ENCODE data around the gene HIPK2.

Gene HIPK2

DNA sequence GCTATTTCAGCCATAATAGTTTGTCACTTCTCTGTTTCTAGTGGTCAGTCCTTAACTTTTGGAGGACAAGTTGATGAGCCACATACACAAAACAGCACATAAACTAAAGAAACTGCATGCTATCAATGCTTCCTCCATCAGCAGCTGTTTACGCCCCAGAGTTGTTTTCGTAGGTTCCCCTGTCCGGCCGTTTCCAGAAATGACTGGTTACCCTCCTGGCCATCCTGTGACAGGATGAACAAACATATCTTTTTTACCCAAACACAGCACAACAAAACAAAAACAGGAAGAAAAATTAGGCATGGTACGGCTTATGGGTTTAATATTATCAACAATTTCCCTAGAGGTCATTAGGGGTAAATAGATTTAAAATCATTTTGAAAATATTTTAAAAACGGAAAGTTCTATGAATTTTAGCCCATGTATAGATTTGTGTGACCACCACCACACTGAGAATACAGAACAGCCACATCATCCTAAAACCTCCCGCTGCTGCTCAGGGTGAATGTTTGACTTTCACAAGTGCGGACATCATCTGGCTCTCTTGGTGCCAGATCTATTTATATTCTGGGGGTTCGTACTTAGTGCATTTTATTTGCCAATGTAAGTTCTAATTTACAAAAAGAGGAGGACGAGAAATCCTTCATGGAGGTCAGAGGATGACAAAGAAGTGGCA is 74.8 kb downstream of the HIPK2 start:
- no peak for DNase-seq (ENCODE audit: low read depth, low spot score)
- no peak overlapping the region for H3K4me3 ChIP-seq (ENCODE audit: low read length)

DNA sequence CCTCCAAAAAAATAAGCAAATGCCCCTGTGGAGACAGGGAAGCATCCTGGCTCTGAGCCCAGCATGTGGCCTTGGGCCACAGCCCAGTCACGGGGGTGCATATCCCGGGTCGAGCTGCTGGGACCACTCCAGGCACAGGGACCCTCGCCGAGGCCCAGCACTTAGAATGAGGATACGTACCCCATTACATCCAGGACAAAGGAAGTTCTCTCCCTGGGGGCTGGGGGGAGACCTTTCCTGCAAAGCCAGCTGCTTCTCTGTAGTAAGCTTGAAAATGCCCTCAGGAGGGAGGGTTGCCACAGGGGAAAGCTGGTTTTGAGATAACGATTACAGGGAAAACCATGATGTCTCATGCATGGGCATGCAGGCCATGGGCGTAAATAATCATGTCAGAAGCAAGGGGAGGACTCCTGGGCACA is 75.5 kb downstream of the HIPK2 start:
- no peak for DNase-seq (ENCODE audit: low read depth, low spot score)
- H3K4me3 ChIP-seq (ENCODE audit: low read length) = no peak overlapping the region

DNA sequence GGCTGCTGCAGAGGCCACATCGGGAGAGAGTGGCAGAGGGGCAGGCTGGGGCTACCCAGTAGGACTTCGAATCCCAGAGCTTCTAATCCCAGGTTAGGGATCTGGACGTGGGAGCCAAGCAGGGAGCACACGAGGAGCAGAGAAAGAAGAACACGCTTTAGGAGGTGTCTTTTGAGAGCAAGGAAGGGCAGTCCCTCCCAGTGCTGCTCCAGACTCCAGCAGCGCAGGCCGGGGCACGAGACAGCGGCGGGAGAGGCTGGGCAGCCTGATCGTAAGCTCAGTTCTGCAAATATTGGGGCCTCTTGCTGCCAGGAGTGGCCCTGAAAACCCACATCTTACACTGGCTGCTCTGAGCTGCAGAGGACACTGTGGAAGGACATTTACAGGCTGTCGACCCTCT is 75.9 kb downstream of the HIPK2 start:
- no peak overlapping the region for H3K4me3 ChIP-seq (ENCODE audit: low read length)
- no peak for DNase-seq (ENCODE audit: low read depth, low spot score)

DNA sequence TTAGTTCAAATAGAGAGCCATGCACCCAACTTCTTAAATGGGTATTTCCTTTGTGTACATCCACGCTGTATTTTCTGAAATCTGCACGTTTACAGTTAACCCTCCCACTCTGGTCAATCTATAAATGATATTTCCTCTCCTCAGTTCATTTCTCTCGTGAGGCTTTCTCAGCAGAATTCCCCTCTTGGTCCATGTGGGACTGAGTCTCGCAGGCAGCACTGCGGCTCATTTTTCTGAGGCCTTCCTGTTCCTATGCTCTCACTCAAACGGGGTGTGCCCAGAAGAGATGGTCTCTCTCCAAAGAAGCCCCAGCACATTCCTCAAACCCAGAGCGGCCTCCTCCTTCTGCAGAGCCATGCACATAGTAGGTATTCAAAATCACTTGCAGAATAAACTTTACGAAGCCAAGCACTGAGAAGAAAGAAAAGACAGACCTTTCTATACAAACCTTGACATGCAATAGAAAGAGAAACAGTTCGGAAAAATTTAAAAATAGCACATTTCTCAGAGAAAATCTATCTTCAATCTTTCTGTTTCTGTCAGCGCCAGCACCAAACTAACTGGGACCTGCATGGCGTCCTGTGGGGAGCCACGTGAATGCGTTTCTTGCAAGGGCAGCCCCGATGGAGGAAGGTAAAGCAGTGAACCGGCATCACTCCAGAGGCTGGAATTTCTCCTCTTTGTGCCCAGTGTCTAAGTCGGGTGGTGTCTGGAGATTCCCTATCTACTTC is 77.1 kb downstream of the HIPK2 start:
- DNase-seq (ENCODE audit: low read depth, low spot score) = no peak
- no peak overlapping the region for H3K4me3 ChIP-seq (ENCODE audit: low read length)

DNA sequence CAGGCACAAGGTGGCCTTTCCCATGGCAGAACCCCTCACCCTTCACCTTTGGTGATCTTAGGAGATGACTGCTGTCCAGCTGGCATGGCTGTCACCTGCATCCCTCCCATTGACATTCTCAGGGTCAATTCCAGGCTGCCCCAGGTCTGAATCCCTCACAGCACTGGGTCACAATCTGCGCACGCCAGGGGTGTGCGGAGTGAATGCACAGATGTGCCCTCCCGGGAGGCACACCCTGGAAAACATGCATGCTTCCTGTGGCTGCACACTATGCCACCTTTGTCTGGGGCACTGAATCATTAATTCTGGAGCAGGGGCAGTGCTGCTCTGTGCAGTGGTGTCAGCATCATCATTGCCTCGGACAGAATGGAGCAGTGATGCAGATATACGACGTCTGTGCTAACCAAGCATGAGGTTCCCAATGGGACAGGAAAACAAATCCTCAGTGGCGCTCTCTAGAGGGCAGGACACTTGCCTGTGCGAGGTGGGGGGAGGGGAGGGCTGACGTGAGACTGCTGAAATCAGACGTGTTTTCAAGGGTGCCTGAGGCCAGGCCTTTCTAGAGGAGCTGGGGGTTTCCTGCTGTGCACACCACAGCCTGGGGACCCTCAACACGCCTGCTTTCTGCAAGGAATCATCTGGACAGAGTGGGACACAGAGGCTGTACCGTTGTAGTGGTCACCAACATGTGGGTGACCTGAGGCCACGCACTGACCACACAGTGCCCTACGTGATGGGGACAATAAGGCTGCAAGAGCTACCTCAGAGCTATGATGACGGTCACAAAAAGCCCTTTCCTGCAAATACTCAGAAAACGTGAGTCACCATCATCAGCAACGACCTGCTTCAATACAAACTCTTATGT is 77.9 kb downstream of the HIPK2 start:
- H3K4me3 ChIP-seq (ENCODE audit: low read length) = no peak overlapping the region
- DNase-seq (ENCODE audit: low read depth, low spot score) = no peak

DNA sequence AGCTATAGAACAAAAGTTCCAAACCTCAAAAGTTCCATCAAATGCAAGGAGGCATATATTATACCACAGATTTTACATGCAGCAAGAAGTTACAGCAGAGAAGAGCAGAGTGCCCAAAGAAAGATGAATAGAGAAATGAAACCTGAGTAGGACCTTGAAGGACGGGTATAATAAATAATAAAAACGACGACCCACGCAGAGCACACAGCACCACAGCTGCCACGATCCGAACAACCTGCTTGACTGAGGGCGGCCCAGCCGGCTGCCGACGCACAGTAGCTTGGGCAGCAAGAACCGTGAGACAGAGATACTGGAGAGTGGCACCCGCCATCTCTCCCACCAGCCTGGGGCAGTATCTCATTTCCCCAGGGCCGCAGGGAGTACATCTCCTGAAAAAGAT is 79.0 kb downstream of the HIPK2 start:
- H3K4me3 ChIP-seq (ENCODE audit: low read length) = no peak overlapping the region
- no peak for DNase-seq (ENCODE audit: low read depth, low spot score)

DNA sequence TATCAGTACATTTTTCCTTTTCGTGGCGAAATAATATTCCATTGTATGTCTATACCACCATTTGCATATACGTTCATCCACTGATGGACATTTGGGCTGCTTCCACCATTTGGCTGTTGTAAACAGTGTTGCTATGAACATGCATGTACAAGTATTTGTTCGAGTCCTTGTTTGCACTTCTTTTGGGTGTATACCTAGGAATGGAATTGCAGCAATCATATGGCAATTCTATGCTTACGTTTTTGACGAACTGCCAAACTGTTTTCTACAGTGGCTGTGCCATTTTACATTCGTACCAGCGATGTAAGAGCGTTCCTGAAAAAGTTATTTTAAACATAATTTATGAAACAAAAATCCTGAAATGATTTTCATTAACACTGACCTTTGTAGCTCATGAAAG is 79.5 kb downstream of the HIPK2 start:
- no peak for DNase-seq (ENCODE audit: low read depth, low spot score)
- H3K4me3 ChIP-seq (ENCODE audit: low read length) = no peak overlapping the region

DNA sequence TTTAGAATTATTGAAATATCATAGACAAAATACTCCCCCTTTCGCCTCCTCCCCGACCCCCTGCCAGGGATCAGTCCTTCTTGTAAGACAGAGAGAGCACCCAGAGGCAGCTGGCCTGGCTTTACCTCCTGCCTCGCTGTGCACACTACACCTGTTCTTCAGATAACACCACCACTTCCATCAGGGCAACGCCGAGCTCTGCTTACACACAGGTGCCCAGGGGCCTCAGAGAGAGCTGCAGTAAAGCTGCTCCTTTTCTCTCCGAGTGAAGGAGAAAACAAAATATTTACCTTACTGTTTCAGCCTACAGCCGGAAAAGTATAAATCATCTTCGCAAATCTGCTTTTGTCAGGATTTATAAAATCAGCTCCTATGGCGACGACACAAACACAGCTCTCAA is 80.7 kb downstream of the HIPK2 start:
- no peak overlapping the region for H3K4me3 ChIP-seq (ENCODE audit: low read length)
- no peak for DNase-seq (ENCODE audit: low read depth, low spot score)

DNA sequence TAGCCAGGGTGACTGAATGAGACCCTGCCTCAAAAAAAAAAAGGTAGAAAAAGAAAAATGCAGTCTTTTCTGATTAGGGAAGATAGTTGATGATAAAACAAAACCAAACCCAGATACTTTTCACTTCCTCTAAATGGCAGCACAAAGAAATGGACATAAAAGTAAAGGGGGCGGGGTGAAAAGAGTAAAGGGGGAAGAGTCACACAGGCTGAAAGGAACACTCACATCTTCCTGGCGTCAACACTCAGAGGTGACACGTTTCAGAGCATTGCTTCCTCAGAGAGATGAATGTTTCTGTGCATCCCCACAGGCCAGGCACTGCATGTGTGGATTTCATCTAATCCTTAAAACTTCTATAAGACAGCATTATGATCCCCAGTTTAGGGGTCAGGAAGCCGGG is 81.2 kb downstream of the HIPK2 start:
- peak; percentile 16 for DNase-seq (ENCODE audit: low read depth, low spot score)
- H3K4me3 ChIP-seq (ENCODE audit: low read length) = no peak overlapping the region

DNA sequence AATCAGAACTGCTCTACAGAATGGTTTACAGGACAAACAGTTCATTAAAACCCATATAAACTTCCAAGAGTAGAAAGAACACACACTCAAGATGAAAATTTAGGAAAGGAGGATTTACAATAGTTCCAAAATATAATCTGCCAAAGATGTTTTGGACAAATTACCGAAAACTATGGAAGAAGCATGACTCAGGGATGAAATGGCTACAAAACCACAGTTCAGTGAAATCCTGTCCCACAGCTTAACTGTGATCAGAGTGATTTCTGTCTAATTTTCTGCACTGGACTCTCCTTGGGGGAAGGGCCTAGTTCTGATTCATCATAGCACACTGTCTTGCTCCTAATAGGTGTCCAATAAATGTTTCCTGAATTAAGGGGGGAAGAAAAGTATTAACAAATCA is 82.2 kb downstream of the HIPK2 start:
- DNase-seq (ENCODE audit: low read depth, low spot score) = no peak
- H3K4me3 ChIP-seq (ENCODE audit: low read length) = no peak overlapping the region

DNA sequence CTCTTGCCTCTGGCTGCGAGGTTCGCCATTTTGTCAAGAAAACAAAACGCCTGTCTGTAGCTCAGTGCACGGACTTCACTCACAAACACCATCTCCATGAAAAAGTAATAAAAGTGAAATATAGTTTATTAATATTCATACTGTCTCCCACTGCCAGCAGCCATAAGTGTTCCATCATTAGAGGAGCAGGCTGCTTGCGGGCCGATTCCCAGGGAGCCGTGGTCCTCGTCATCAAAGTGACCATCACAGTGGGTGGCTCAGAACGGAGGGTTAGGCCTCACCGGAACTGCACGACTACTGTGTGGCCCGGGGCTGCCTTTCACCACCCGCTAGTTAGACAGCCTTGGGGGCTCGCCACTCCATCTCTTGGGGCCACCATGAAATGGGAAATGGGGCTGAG is 82.7 kb downstream of the HIPK2 start:
- no peak overlapping the region for H3K4me3 ChIP-seq (ENCODE audit: low read length)
- DNase-seq (ENCODE audit: low read depth, low spot score) = no peak

DNA sequence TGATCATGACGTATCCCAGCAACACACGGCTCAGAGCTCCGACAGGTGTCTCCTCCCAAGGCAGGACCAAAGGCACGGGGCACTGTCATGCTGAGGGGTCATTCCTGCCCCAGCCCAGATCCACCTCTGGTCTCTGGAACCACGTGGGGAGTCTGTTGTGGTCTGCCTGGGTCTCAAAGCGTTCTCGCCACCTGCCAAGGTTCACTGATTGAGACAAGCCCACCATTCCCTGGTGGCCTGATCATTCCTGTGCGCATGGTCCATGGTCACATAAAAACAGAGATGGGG is 83.5 kb downstream of the HIPK2 start:
- no peak for DNase-seq (ENCODE audit: low read depth, low spot score)
- no peak overlapping the region for H3K4me3 ChIP-seq (ENCODE audit: low read length)

DNA sequence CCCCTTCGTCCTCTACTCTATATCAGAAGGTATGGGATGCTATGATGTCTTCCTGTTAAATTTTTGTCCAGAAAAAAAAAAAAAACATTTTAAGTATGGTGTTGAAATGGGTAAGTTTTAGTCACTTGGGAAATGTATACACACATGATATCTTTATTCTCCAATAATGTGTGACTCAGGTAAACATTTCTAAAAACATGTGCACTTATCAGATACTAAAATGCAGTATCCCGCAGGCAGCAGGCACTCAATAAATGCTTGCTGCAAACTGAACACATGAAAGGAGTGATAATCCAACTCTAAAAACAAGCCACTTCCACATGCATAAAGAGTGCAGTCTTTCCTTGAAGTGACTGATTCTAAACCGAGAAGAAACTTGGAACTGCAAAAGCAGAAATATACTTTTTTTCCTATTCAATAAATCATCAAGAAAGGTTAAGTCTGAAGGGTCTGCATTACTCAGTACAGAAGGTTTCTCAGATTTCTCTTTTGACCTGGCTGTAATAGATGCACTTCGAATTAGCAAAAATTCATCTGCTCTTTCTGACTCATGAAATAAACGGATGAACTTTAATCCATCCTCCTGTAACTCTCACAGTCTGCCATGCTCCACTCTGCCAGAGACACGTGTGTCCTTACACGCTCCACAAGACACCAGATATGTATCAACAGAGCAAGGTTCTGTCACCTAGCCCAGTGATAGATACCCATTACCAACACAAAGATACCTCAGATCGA is 84.0 kb downstream of the HIPK2 start:
- H3K4me3 ChIP-seq (ENCODE audit: low read length) = no peak overlapping the region
- DNase-seq (ENCODE audit: low read depth, low spot score) = no peak

DNA sequence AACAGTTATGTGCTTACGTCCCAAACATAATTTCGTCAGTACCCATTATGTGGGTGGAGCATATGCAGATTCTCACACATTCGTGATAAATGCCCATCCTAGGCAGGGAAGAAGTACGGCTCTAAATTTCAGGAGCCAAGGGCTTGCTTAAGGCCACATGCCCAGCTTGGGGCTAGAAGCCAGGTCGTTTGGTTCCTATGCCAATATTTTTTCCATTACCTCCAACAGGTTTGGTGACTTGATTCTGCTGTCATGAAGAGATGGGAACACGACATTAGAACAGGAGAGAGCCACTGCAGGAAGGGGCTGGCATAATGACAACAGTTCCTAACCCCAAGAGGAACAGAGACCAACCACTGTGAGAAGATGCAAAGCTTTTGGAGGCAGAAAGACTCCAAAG is 85.1 kb downstream of the HIPK2 start:
- no peak for DNase-seq (ENCODE audit: low read depth, low spot score)
- no peak overlapping the region for H3K4me3 ChIP-seq (ENCODE audit: low read length)

DNA sequence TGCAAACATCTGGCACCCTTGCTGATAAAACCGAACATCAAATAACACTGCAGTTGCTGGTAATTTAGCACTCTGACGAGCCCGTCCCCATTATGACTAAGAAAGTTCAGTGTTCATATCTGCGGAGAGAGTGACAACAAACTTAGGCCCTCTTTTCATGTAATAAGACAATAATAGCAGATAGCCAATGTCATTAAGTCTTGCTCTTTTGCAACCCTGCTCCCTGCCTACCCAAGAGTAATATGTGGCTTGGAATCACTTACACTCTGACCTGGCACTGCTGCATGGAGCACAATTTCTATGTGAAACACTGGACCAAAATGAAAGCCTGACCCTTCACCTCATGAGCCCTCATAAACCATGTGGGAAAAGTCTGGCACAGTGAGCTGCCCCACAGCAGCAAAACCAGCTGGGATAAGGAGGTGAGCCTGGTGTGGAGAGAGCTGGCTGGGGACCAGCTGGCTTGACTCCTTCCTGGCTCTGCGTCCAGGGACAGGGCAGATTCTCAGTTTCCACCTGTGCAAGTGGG is 86.5 kb downstream of the HIPK2 start:
- no peak overlapping the region for H3K4me3 ChIP-seq (ENCODE audit: low read length)
- DNase-seq (ENCODE audit: low read depth, low spot score) = no peak

DNA sequence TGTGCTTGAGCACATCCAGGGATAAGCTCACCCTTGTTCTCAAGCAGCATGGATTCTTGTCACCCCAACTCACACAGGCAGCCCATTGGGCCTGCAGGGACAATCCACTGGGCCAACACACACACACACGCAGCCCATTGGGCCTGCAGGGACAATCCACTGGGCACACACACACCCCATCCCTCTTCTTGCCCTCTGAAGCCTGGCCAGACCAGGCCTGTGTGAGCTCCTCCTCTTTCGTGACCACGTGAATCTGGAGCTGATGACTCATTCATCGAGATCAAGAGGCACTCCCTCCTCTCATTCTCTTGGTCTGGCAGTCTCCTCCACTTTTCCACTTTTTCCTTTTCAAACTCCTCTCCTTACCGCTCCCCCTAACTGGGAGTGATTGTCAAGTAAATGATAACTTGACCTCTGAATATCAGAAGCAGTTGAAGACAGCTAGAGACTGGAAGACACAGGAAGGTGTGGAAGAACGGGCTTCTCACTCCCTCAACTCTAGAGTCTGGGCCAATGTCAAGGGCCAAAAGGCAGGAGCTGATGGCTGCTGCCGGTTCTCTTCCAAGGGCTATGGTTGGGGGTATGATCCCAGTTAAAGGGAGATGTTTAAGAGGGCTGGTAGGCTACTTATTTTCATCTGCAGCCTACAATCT is 89.7 kb downstream of the HIPK2 start:
- no peak overlapping the region for H3K4me3 ChIP-seq (ENCODE audit: low read length)
- no peak for DNase-seq (ENCODE audit: low read depth, low spot score)

DNA sequence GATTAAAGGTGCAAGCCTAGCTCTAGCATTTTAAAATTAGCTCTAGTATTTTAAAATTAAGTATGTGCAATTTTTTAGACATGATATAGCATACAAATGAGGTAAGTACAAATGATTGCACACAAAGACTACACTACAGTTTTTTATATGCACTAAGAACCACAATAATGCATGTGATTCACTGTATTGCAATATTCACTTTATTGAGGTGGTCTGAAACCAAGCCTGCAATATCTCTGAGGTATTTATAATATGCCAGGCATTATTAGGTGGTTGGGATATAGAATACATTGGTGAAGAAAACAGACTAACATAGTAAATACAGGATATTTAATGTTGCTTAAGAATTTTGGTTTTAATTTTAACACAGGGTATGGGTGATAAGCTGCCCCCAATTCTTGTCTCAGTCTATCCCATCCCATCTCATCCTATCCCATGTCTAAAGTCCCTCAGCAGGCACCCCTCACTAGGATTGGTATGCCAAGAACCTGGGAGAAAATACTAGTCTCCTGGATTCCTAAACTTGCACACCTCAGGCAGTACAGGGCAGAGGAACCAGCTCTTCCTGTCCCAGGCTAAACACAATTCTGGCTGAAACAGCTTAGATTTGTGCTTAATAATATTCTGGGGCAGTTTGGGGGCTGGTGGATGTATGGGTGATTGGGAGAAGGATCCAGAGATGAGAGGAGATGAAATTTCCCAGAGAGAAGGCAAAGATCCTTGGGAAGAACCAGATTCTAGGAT is 90.4 kb downstream of the HIPK2 start:
- no peak for DNase-seq (ENCODE audit: low read depth, low spot score)
- no peak overlapping the region for H3K4me3 ChIP-seq (ENCODE audit: low read length)

DNA sequence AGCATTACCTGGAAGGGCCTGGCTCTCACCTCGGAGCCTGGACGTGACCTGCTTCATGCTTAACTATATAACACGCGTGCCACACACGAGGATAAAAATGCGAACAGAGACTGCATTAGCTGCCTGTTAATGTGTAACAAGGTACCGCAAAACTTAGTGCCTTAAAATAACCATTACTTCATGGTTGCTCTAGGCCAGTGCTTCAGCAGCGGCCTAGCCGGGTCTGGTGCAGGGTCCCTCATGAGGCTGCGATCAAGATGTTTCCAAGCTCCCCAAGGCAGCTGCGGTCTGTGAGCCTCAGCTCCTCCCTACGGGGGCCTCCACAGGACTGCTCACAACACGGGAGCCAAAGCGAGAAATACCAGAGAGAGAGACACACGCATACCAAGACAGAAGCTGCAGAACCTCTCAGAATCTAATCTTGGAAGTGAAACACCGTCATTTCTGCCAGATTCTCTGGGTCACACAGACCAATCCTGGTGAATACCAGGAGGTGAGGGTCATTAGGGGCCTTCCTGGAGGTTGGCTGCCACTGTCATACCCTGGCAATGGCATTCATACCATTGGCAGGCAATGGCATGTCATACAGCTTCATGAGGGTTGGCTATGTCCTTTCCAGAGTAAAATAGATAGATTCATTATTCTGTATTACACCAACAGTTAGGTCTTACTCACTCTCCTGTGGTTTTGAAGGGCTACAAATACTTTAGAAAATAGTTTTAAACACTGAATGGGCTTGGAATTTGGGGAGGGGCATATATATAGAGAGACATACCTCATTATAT is 94.5 kb downstream of the HIPK2 start:
- no peak for DNase-seq (ENCODE audit: low read depth, low spot score)
- no peak overlapping the region for H3K4me3 ChIP-seq (ENCODE audit: low read length)
